Gastroesophageal sphincter (tissue), 4 donors: ENCODE results near the gene PEPD. TPM values are rescaled to one million over a fixed set of nuclear protein-coding genes. Genes with fewer than 3 reads are reported as not detected.

ENCODE experiments used
- ATAC-seq: fragments of 150-250 bp; one replicate; pipeline ENCODE4 v1.9.1; 2016; ENCODE audit warnings: mild to moderate bottlenecking, moderate library complexity
- H3K27ac ChIP-seq, 4 donors: fragments of 200-600 bp; sonication (generic) in 3 of 4; 1 replicate in 3 of 4; 2 replicates in 1 of 4; pipeline ENCODE4 v1.5.1; 2016 to 2019
- H3K27me3 ChIP-seq: fragments of 200-600 bp; sonication (generic); one replicate; pipeline ENCODE4 v1.5.1; 2019
- H3K36me3 ChIP-seq, 2 donors: fragments of 200-600 bp; sonication (generic); one replicate each; pipeline ENCODE4 v1.5.1; 2019; ENCODE audit warnings: control low read depth in 1 of 2
- H3K4me1 ChIP-seq, 3 donors: fragments of 200-600 bp; sonication (generic); 1 replicate in 2 of 3; 2 replicates in 1 of 3; pipeline ENCODE4 v1.5.1; 2016 to 2019; ENCODE audit warnings: control low read depth in 2 of 3
- H3K4me3 ChIP-seq, 2 donors: fragments of 200-600 bp; sonication (generic); one replicate each; pipeline ENCODE4 v1.5.1; 2019; ENCODE audit warnings: mild to moderate bottlenecking in 1 of 2, moderate library complexity in 1 of 2
- H3K9me3 ChIP-seq, 3 donors: fragments of 200-600 bp; sonication (generic); one replicate each; pipeline ENCODE4 v1.5.1; 2017 to 2019; ENCODE audit warnings: control low read depth in 2 of 3
- EP300 ChIP-seq: sonication (generic); formaldehyde crosslinking; IDR thresholded peaks from one replicate; pipeline ENCODE4 v1.6.1; 2017; ENCODE audit warnings: antibody characterized with exemption, mild to moderate bottlenecking
- POLR2A ChIP-seq, 2 donors: fragments of 450-650 bp; IDR thresholded peaks; one replicate each; pipeline ENCODE4 v1.6.1; 2017; ENCODE audit warnings: antibody characterized with exemption in 2 of 2, mild to moderate bottlenecking in 2 of 2, moderate library complexity in 1 of 2
- POLR2AphosphoS5 ChIP-seq: sonication (generic); formaldehyde crosslinking; IDR thresholded peaks from one replicate; pipeline ENCODE4 v1.6.1; 2017; ENCODE audit warnings: antibody characterized with exemption
- WGBS, 2 donors: methylation state at CpG; one replicate each; pipeline ENCODE4 v1.1.5; 2018; ENCODE audit warnings: low coverage in 1 of 2; 5-methylcytosine and 5-hydroxymethylcytosine counted together
- total RNA-seq, 4 donors: library from RNA; depleted of rRNA; stranded (reverse); fragments of >200 nt; gene quantifications; one replicate each; pipeline ENCODE4 v1.1.0, GENCODE V29; 2016
- TF ChIP-seq, protein P1 (sequence below), 4 experiments: fragments of 200-600 bp in 2 of 4; fragments of 450-650 bp in 2 of 4; sonication (generic) in 1 of 4; IDR thresholded peaks; one replicate each; pipeline ENCODE4 v1.5.1; 2017 to 2019; ENCODE audit warnings: antibody characterized with exemption in 4 of 4, mild to moderate bottlenecking in 2 of 4, moderate library complexity in 2 of 4

Gene PEPD
- total RNA-seq, 4 donors from 2014 or later = 61.3 to 77.7 (median 69.6) TPM

DNA sequence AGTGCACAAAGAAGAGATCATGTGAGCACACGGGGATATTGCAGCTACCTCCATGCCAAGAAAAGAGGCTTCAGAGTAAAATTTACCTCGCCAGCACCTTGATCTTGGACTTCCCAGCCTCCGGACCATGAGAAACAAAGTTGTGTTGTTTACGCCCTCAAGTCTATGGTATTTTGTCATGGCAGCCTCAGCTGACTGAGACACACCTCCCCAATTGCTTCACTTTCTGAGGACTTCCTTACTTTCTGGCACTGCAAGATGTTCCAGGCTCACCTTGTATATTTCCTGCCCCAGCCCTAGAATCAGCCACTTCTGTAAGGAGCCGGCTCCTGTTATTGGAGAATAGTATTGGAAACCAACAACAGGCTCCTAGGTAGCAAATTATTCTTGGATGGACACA, 154.7 kb downstream of the PEPD start:
- WGBS, 2 donors = 77 to 82% methylated on average over 2 to 3 of the region's 5 CpGs

DNA sequence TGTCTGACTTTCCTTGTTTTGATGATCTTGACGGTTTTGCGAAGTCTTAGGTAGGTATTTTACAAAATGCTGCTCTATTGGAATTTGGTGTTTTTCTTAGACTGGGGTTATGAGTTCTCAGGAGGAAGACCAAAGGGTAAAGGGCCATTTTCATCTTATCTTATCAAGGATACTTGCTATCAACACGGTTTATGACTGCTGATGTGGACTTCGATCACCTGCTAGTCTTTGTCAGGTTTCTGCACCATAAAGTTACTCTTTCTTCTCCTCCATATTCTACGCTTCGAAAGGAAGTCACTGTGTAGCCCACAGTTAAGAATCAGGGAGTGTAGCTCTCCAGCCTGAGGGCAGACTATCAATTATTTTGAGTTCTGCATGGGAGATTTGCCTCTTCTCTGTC, 155.5 kb downstream of the PEPD start:
- 76 to 88% methylated on average over 5 to 6 of the region's 6 CpGs for WGBS, 2 donors
- no peak overlapping the region for H3K27ac ChIP-seq
- H3K4me1 ChIP-seq = no peaks in the 10 kb centered on the region
- H3K27me3 ChIP-seq = peaks cover 3% of the 10 kb centered on the region
- H3K9me3 ChIP-seq = no peaks in the 10 kb centered on the region
- no peaks in the 10 kb centered on the region for H3K36me3 ChIP-seq
- H3K4me3 ChIP-seq = no peak overlapping the region
- no peak for ATAC-seq
- TF ChIP-seq POLR2AphosphoS5 (no peak), POLR2A (IDR thresholded peaks at IDR 0.05) (no peak), EP300 (no peak)
- TF ChIP-seq, protein P1, sequence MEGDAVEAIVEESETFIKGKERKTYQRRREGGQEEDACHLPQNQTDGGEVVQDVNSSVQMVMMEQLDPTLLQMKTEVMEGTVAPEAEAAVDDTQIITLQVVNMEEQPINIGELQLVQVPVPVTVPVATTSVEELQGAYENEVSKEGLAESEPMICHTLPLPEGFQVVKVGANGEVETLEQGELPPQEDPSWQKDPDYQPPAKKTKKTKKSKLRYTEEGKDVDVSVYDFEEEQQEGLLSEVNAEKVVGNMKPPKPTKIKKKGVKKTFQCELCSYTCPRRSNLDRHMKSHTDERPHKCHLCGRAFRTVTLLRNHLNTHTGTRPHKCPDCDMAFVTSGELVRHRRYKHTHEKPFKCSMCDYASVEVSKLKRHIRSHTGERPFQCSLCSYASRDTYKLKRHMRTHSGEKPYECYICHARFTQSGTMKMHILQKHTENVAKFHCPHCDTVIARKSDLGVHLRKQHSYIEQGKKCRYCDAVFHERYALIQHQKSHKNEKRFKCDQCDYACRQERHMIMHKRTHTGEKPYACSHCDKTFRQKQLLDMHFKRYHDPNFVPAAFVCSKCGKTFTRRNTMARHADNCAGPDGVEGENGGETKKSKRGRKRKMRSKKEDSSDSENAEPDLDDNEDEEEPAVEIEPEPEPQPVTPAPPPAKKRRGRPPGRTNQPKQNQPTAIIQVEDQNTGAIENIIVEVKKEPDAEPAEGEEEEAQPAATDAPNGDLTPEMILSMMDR (IDR thresholded peaks at IDR 0.05) = no peak

More for the DNA sequence above, 154.7 kb downstream of the PEPD start:
- no peak overlapping the region for H3K27ac ChIP-seq
- no peaks in the 10 kb centered on the region for H3K36me3 ChIP-seq
- H3K4me3 ChIP-seq = no peak overlapping the region
- TF ChIP-seq, protein P1 (IDR thresholded peaks at IDR 0.05) = no peak
- no peak for TF ChIP-seq POLR2AphosphoS5
- no peak for TF ChIP-seq POLR2A (IDR thresholded peaks at IDR 0.05)
- TF ChIP-seq EP300 = no peak
- no peak for ATAC-seq
- no peaks in the 10 kb centered on the region for H3K4me1 ChIP-seq
- no peaks in the 10 kb centered on the region for H3K27me3 ChIP-seq
- H3K9me3 ChIP-seq = no peaks in the 10 kb centered on the region

DNA sequence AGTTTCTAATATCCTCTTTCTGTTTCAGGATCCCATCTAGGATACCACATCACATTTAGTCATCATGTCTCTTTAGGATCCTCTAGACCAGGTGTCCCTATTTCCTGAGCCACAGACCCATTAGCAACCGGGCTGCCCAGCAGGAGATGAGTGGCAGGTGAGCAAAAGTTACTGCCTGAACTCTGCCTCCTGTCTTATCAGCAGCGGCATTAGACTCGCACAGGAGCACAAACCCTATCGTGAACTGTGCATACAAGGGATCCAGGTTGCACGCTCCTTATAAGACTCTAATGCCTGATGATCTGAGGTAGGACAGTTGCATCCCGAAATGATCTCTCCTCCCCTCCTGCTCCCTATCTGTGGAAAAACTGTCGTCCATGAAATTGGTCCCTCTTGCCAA, 155.9 kb downstream of the PEPD start:
- no peaks in the 10 kb centered on the region for H3K9me3 ChIP-seq
- no peak overlapping the region for H3K27ac ChIP-seq
- no peaks in the 10 kb centered on the region for H3K4me1 ChIP-seq
- no peak overlapping the region for H3K4me3 ChIP-seq
- WGBS, 2 donors = 56 to 67% methylated on average over 2 to 7 of the region's 7 CpGs
- H3K27me3 ChIP-seq = peaks cover 7% of the 10 kb centered on the region
- ATAC-seq = no peak
- no peaks in the 10 kb centered on the region for H3K36me3 ChIP-seq
- TF ChIP-seq EP300 = no peak
- TF ChIP-seq POLR2AphosphoS5 = no peak
- TF ChIP-seq, protein P1 (IDR thresholded peaks at IDR 0.05) = no peak
- no peak for TF ChIP-seq POLR2A (IDR thresholded peaks at IDR 0.05)

- Histone ChIP-seq H3K4me3 (no peak overlapping the region), H3K4me1 (no peaks in the 10 kb centered on the region), H3K9me3 (no peaks in the 10 kb centered on the region), H3K27me3 (peaks cover 8% of the 10 kb centered on the region), H3K27ac (no peak overlapping the region), H3K36me3 (no peaks in the 10 kb centered on the region)
- WGBS, 2 donors = 80 to 100% methylated on average over 2 to 4 of the region's 5 CpGs
- ATAC-seq = no peak
- TF ChIP-seq EP300 = no peak
These were observed 158.1 kb downstream of the PEPD start for GRCh38 chr19:33363476-33363875.

- Histone ChIP-seq H3K4me1 (no peaks in the 10 kb centered on the region), H3K4me3 (no peak overlapping the region), H3K9me3 (no peaks in the 10 kb centered on the region), H3K27ac (no peak overlapping the region), H3K27me3 (peaks cover 8% of the 10 kb centered on the region), H3K36me3 (no peaks in the 10 kb centered on the region)
- WGBS, 2 donors = 71 to 88% methylated on average over 5 to 6 of the region's 6 CpGs
- no peak for TF ChIP-seq POLR2A (IDR thresholded peaks at IDR 0.05)
- no peak for ATAC-seq
These were observed 158.9 kb downstream of the PEPD start for GRCh38 chr19:33362508-33363228.

DNA sequence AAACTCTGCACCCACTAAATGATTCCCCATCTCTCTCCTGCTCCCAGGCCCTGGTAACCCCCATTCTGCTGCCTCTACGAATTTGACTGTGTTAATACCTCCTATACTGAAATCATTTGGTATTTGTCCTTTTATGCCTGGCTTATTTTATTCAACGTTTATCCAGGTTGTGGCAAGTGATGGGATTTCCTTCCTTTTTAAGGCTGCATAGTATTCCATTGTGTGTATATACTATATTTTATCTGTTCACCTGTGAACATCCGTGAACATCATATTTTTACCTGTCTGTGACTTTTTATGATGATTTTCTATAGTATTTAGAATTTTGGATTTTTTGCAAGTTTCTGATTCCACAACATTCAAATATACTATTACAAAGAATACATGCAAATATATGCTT, 162.0 kb downstream of the PEPD start:
- H3K9me3 ChIP-seq = peaks cover 0 to 8% (median 0%) of the 10 kb centered on the region in 3 donors
- no peak for ATAC-seq
- WGBS, 2 donors = 78 to 80% methylated on average over 3 of the region's 3 CpGs
- TF ChIP-seq EP300 = no peak
- no peak for TF ChIP-seq POLR2A (IDR thresholded peaks at IDR 0.05)
- no peak for TF ChIP-seq POLR2AphosphoS5
- TF ChIP-seq, protein P1 (IDR thresholded peaks at IDR 0.05) = no peak
- no peak overlapping the region for H3K27ac ChIP-seq
- H3K4me1 ChIP-seq = no peaks in the 10 kb centered on the region
- H3K4me3 ChIP-seq = no peak overlapping the region
- H3K27me3 ChIP-seq = peaks cover 8% of the 10 kb centered on the region
- no peaks in the 10 kb centered on the region for H3K36me3 ChIP-seq
